ENCODE measurements around the gene NCK2. TPM values are rescaled to one million over a fixed set of nuclear protein-coding genes. Genes with fewer than 3 reads are reported as not detected.

NCK2 gene
- total and polyA plus RNA-seq, 12 donors, result 18.5 to 45.1 (median 29.0) TPM

- Histone ChIP-seq H3K36me3 (peaks cover 0 to 28% (median under 1%) of the 10 kb centered on the region in 9 donors), H3K4me1 (peaks cover 8 to 80% (median 62%) of the 10 kb centered on the region in 9 donors), H3K4me3 (no peak overlapping the region), H3K27ac (peak overlapping the region in 8 of 10 donors; percentile 2 to 75 (median 59)), H3K27me3 (no peaks in the 10 kb centered on the region), H3K9me3 (peaks cover 0 to 11% (median 5%) of the 10 kb centered on the region in 11 donors)
- 78 to 86% methylated on average over 3 of the region's 3 CpGs for WGBS, 2 donors
- TF ChIP-seq CTCF (IDR thresholded peaks at IDR 0.05), result no peak
- no peak for DNase-seq
- intact Hi-C loops (cut with DNase I), result loop anchor here in 4 of 10 donors (5.0 to 10.0 kb wide), 3 partner anchors 85 to 312 kb away; partner anchors contain the start of gene NCK2 (in 2 of the 4)
- ATAC-seq, result no peak
Observed at GRCh38 chr2:105887256-105887655, 142.5 kb downstream of the NCK2 start.

- Histone ChIP-seq H3K9me3 (peaks cover 0 to 11% (median 5%) of the 10 kb centered on the region in 11 donors), H3K4me1 (peaks cover 8 to 72% (median 52%) of the 10 kb centered on the region in 9 donors), H3K36me3 (peaks cover 0 to 26% (median 7%) of the 10 kb centered on the region in 9 donors), H3K4me3 (no peak overlapping the region), H3K27me3 (no peaks in the 10 kb centered on the region), H3K27ac (peak overlapping the region in 4 of 10 donors; percentile 2 to 75 (median 6))
- WGBS, 2 donors, result 98 to 100% methylated on average over 2 of the region's 2 CpGs
- intact Hi-C loops (cut with DNase I), result loop anchor here in 4 of 10 donors (5.0 to 10.0 kb wide), 3 partner anchors 86 to 314 kb away; partner anchors contain the start of gene NCK2 (in 2 of the 4)
- no peak for DNase-seq
- peak in 1 of 9 donors; percentile 28 for TF ChIP-seq CTCF (IDR thresholded peaks at IDR 0.05)
- ATAC-seq, result no peak
Observed at GRCh38 chr2:105888625-105889024, 143.9 kb downstream of the NCK2 start.

- 67 to 82% methylated on average over 3 of the region's 3 CpGs for WGBS, 2 donors
- Histone ChIP-seq H3K9me3 (peaks cover 0 to 11% (median 5%) of the 10 kb centered on the region in 11 donors), H3K27me3 (no peaks in the 10 kb centered on the region), H3K4me1 (peaks cover 8 to 68% (median 47%) of the 10 kb centered on the region in 9 donors), H3K36me3 (peaks cover 0 to 30% (median 7%) of the 10 kb centered on the region in 9 donors), H3K27ac (peak overlapping the region in 1 of 10 donors; percentile 2), H3K4me3 (no peak overlapping the region)
- intact Hi-C loops (cut with DNase I), result loop anchor here in 4 of 10 donors (5.0 to 10.0 kb wide), 3 partner anchors 87 to 314 kb away; partner anchors contain the start of gene NCK2 (in 2 of the 4)
- no peak for TF ChIP-seq CTCF (IDR thresholded peaks at IDR 0.05)
- ATAC-seq (peak in 7 of 8 donors; percentile 10 to 59 (median 37)), DNase-seq (peak in 1 of 2 donors; percentile 58)
Observed at GRCh38 chr2:105889046-105889445, 144.3 kb downstream of the NCK2 start.

GRCh38 chr2:105890111-105890510, 145.4 kb downstream of the NCK2 start:
- H3K27me3 ChIP-seq, result no peaks in the 10 kb centered on the region
- WGBS, 2 donors, result 47 to 99% methylated on average over 2 of the region's 2 CpGs
- intact Hi-C loops (cut with DNase I), result no loop called here
- no peak for DNase-seq
- H3K4me3 ChIP-seq, result no peak overlapping the region
- H3K27ac ChIP-seq, result peak overlapping the region in 1 of 10 donors; percentile 13
- no peak for ATAC-seq
- peaks cover 8 to 60% (median 42%) of the 10 kb centered on the region in 9 donors for H3K4me1 ChIP-seq
- H3K36me3 ChIP-seq, result peaks cover 0 to 31% (median 7%) of the 10 kb centered on the region in 9 donors
- no peak for TF ChIP-seq CTCF (IDR thresholded peaks at IDR 0.05)
- peaks cover 0 to 11% (median 5%) of the 10 kb centered on the region in 11 donors for H3K9me3 ChIP-seq

Data from heart right ventricle (tissue), 16 donors.